Naive B cell (primary cell): ENCODE measurements around the gene GJC2. TPM values are rescaled to one million over a fixed set of nuclear protein-coding genes. Genes with fewer than 3 reads are reported as not detected.

Source experiments
- ATAC-seq, 2 donors: fragments of 150-1000 bp; cut with Tn5 transposase; 2 replicates each; pipeline ENCODE4 v1.10.0; 2021; ENCODE audit warnings: low read depth in 2 of 2, mild to moderate bottlenecking in 2 of 2, moderate library complexity in 2 of 2
- DNase-seq: peaks from one replicate; pipeline ENCODE4 v3.0.0; 2022
- H3K27ac Mint-ChIP-seq, 6 donors: one replicate each; pipeline ENCODE4 v1.8.0; 2020 to 2022; ENCODE audit warnings: mild to moderate bottlenecking in 6 of 6, mixed read lengths in 6 of 6, moderate library complexity in 5 of 6, inconsistent platforms in 2 of 6
- H3K27me3 Mint-ChIP-seq, 3 donors: one replicate each; pipeline ENCODE4 v1.8.0; 2021 to 2022; ENCODE audit warnings: mixed read lengths in 3 of 3, mild to moderate bottlenecking in 1 of 3
- H3K36me3 Mint-ChIP-seq, 2 donors: one replicate each; pipeline ENCODE4 v1.8.0; 2020 to 2022; ENCODE audit warnings: mixed read lengths in 2 of 2, inconsistent platforms in 1 of 2, mild to moderate bottlenecking in 1 of 2
- H3K4me1 Mint-ChIP-seq, 3 donors: one replicate each; pipeline ENCODE4 v1.8.0; 2020 to 2022; ENCODE audit warnings: mixed read lengths in 3 of 3, inconsistent platforms in 1 of 3, mild to moderate bottlenecking in 1 of 3, moderate library complexity in 1 of 3
- H3K4me3 Mint-ChIP-seq, 8 donors: one replicate each; pipeline ENCODE4 v1.8.0; 2020 to 2022; ENCODE audit warnings: mild to moderate bottlenecking in 8 of 8, mixed read lengths in 8 of 8, moderate library complexity in 8 of 8, inconsistent platforms in 2 of 8
- H3K9me3 Mint-ChIP-seq, 7 donors: one replicate each; pipeline ENCODE4 v1.8.0; 2020 to 2022; ENCODE audit warnings: mixed read lengths in 7 of 7, mild to moderate bottlenecking in 5 of 7, inconsistent platforms in 2 of 7, moderate library complexity in 1 of 7
- polyA plus RNA-seq, 6 donors: library from polyadenylated mRNA; unstranded; fragments of 300-500 nt; fragmentation: Illumina TruSeq; gene quantifications; one replicate each; pipeline ENCODE4 v1.2.3, GENCODE V29; 2021; ENCODE audit warnings: low read depth in 6 of 6

GJC2 gene
- polyA plus RNA-seq = not detected

DNA sequence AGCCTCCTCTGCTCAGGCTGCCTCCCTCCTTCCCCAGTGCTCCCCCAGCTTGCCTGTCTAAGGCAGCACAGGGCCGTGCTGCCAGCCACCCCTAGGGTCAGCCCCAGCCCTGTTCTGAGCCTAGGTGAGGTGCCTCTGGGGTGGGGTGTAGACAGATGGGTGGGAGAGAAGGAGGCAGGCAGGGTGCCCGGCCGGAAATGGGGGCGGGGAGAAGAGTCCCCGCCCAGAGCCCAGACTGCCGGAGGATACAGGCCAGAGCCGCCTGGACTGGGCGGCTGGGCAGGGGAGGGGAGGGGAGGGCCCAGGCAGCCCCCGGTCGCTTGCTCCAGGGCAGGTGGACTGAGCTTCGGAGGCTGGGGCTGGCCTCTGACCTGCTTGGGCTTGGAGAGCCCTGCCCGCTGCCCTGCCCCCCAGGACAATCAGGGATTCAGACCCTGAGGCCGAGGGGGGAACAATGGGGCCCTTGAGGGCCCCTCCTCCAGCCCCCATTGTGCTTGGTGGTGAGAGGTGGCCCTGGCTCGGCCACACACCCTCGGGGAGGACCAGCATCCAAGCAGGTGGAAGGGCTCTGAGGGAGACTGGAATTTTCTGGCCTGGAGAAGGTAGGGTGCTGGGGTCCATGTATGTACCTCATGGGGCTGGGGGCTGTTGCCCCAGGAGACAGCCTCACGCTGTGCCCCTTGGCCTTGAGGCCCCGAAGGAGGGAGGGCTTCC is at the start of gene GJC2:
GJC2 (plus strand) TSS at position 525 of the 714 bp plus-strand sequence. CDS start 7,829 bp downstream, outside the sequence.
- ATAC-seq (peak in 1 of 2 donors; percentile 10), DNase-seq (no peak)
- Mint-ChIP-seq H3K9me3 (no peaks in the 10 kb centered on the region), H3K27me3 (no peaks in the 10 kb centered on the region), H3K27ac (no peak within 1 kb of the TSS), H3K4me1 (peaks cover 0 to 9% (median 8%) of the 10 kb centered on the region in 3 donors), H3K36me3 (no peaks in the 10 kb centered on the region), H3K4me3 (peak within 1 kb of the TSS in 1 of 8 donors; percentile 22)

DNA sequence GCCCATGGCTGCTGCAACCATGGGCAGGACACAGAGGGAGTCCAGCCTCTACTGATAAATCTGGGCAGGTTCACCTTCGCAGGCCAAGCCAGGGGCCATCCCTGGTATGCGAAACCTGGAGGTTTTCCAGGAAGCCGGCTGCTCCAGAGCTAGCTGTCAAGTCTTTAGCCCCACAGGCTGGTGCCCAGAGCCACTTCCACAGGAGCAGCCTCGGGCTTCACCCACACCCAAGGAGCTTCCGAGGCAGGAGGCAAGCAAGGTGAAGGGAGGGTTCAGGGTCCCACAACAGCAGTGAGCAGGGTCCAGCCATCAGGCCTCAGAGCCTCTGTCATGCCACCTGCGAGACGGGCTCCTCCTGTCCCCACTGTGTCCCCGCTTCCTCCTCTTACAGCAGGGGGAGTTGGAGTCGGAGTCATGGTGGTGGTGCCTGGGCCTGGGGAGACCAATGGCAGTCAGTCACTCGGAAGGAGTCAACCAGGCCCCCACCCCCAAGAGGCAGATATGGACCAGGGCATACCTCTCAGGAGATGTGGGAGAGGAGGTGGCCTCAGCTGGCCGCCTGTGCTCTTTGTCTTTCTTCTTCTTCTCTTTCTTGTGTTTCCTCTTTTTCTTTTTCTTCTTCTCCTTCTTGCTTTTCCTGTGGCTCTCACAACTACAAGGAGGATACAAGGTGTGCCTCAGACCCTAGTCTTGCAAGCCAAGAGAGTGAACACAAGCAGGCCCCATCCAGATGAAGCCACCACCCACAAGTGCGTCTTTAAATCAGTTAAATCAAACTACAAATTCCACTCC is 48.7 kb upstream of the GJC2 start:
- DNase-seq = no peak
- H3K4me1 Mint-ChIP-seq = peaks cover 27 to 54% (median 29%) of the 10 kb centered on the region in 3 donors
- no peaks in the 10 kb centered on the region for H3K36me3 Mint-ChIP-seq

DNA sequence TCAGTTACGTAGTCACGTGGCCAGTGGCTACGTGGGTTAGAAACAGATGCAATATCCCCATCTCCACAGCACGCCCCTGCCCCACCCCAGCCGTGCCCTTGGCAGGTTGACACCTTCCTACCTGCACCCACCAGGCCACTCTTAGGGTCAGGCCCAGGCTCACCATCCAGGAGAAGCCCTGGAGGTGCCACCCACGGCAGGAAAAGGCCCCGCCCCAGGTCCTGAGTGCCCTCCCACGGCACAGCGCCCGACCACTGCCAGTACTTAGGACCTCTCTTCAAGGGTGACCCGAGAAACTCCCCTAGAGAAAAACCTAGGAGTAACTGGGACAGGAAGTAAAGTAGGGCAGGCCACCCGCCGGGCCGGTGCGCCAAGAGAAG is 48.1 kb upstream of the GJC2 start:
- Mint-ChIP-seq H3K27ac (peak overlapping the region in 5 of 6 donors; percentile 26 to 93 (median 54)), H3K36me3 (peaks cover 0 to 4% of the 10 kb centered on the region in 2 donors), H3K4me1 (peaks cover 27 to 53% (median 28%) of the 10 kb centered on the region in 3 donors), H3K9me3 (no peaks in the 10 kb centered on the region), H3K4me3 (peak overlapping the region in 7 of 8 donors; percentile 77 to 97 (median 86)), H3K27me3 (no peaks in the 10 kb centered on the region)
- ATAC-seq (no peak), DNase-seq (no peak)

More for the DNA sequence above, 48.7 kb upstream of the GJC2 start:
- Mint-ChIP-seq H3K27ac (peak overlapping the region in 4 of 6 donors; percentile 26 to 93 (median 64)), H3K9me3 (no peaks in the 10 kb centered on the region), H3K27me3 (no peaks in the 10 kb centered on the region), H3K4me3 (peak overlapping the region in 7 of 8 donors; percentile 77 to 97 (median 86))
- no peak for ATAC-seq

DNA sequence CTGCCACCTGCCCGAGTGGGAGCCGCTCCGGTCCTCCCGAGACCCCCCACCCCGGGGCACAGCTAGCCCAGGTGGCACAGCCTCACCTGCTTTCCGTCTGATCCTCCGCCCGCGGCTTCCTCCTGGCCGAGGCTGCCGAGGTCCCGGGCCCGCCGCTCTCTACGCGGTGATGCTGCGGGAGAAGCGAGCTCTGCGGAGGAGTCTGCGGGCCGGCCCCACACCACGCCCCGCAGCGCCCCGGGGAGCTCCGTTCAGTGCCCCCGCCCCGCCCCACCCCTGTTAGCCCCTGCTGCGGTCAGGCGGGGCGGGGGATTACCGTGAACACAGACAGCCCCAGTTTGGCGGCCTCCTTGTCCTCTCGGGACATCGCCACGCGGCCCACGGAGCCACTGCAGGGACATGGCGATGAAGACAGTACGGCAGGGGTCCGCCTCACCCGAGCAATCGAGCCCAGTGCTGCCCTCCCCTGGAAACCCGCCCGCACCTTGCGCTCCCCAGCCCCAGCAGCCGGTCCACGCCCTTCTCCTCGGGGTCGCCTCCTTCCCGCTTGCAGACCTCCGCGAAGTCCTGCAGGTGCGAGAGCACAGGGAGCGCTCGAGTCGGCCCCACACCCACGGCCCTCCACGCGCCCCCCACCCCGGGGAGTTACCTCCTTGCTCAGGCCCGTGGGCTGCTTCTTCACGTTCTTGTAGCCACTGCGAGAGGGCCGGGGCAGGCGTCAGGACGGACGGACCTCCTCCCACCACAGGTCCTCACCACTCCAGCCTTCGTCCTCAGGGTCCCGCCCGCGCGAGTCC is 47.5 kb upstream of the GJC2 start:
- DNase-seq = peak; percentile 52
- H3K9me3 Mint-ChIP-seq = no peaks in the 10 kb centered on the region
- no peaks in the 10 kb centered on the region for H3K27me3 Mint-ChIP-seq
- peak overlapping the region in 5 of 6 donors; percentile 81 to 93 (median 91) for H3K27ac Mint-ChIP-seq
- peaks cover 27 to 53% (median 28%) of the 10 kb centered on the region in 3 donors for H3K4me1 Mint-ChIP-seq
- H3K36me3 Mint-ChIP-seq = peaks cover 0 to 8% of the 10 kb centered on the region in 2 donors
- H3K4me3 Mint-ChIP-seq = peak overlapping the region; percentile 74 to 97 (median 89)
- peak; percentile 35 to 47 for ATAC-seq

DNA sequence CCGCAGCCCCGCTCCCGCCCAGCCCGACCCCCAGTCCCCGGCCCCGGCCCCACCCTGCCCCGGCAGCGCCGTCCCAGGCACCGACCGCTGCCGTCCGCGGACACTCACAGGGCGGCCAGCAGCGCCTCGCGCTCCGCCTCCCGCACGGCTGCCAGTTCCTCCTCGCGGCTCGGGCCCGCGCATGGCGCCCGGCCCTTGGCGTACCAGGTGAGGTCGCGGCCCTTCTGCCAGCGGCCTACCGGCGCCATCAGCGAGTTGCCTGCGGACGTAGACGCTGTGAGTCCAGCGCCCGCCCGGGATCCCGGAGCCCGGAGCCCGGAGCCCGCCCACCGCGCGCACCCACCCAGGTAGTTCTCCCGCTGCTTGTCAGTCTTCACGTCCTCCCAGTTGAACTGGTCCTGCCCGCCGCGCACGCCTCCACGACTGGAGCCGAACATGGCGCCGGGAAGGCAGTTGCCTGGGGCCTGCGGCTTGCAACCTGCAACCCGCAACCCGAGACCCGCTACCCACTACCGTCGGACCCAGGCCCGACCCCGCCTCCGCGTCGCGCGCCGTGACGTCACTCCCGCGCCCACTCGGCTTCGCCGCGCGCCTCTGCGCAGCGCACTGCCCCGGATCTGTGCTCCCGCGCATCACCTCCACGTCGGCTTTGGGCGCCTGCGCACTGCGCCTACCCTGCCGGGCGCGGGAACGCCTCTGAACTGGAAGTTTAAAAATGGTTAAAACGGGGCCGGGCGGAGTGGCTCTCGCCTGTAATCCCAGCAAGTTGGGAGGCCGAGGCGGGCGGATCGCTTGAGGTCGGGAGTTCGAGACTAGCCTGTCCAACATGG is 46.7 kb upstream of the GJC2 start, which contains the start of gene C1orf35:
C1orf35 (minus strand) TSS at position 535 of the 830 bp plus-strand sequence; CDS start at position 437, 98 bp downstream.
- Mint-ChIP-seq H3K27ac (peak within 1 kb of the TSS; percentile 92 to 98 (median 96)), H3K4me3 (peak within 1 kb of the TSS; percentile 90 to 97 (median 94)), H3K4me1 (peaks cover 27 to 50% (median 34%) of the 10 kb centered on the region in 3 donors), H3K36me3 (peaks cover 0 to 8% of the 10 kb centered on the region in 2 donors), H3K27me3 (no peaks in the 10 kb centered on the region), H3K9me3 (no peaks in the 10 kb centered on the region)
- ATAC-seq (peak; percentile 84 to 86), DNase-seq (peak; percentile 92)

DNA sequence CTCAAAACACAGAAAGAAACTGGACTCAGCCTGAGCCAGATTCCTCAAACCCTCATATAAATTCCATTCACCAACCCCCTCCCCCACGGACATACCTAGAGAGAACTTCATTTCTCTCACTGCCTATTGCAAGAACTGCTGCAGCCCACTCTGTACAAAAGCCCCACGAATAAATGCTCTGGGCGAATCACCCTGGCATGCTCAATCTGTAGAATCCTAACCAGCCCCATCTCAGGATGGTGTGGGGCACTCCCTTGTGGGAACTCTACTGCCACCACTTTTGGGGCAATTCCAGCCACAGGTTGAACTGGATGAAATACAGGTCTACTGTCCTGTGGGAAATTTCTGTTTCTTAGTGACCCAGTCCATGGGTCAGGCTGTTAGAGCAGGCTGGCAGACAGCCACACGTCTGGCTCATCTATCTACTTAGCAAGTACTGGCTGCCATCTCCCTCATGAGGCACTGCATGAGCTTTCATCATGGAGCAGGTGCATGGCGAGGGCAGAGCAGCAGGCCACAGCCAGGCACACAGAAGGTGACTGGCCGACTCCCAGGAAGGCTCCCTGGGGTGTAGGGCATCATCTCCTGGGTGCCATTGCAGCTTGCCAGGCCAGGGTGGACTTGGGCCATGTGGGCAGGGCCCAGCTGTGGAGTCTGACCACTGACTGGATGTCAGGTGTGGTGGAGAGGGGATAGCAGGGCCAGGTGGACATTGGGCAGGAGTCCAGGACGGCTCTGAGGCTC is 45.0 kb upstream of the GJC2 start:
- Mint-ChIP-seq H3K4me1 (peaks cover 29 to 56% (median 42%) of the 10 kb centered on the region in 3 donors), H3K27ac (peak overlapping the region; percentile 67 to 93 (median 80)), H3K9me3 (no peaks in the 10 kb centered on the region), H3K4me3 (peak overlapping the region; percentile 67 to 97 (median 93)), H3K27me3 (no peaks in the 10 kb centered on the region), H3K36me3 (peaks cover 0 to 8% of the 10 kb centered on the region in 2 donors)
- no peak for ATAC-seq
- no peak for DNase-seq

DNA sequence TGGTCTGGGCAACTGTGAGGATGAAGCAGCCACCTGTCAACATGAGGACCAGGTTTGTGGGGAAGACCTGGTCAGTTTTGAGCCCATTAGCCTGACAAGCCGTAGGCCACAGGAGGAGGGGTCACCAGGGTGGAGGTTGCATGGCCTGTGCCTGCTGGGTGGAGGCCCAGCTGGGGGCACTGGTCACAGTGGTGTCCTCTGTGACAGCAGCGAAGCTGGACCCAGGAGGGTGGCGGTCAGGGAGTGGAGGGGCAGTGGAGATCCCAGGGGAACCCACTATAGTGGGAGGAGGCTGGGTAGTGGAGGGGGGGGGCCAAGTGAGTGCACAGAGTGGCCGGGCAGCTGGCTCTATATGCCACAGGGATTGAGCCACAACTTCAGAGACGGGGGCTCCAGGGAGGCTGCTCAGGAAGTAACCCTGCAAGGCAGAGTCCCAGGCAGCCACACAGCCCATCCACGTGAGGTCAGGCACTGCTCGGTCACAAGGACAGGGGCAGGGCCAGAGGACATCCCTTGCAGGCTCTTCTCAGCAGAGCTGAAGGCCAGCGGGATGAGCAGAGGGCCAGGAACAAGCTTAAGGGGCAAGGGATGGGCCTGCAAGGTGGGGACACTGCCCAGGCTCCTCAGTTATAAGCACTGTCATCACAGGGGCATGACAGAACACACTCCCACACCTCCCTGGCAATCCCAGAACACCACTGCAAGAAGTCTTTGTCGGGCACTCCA is 44.3 kb upstream of the GJC2 start:
- DNase-seq (no peak), ATAC-seq (no peak)
- Mint-ChIP-seq H3K4me1 (peaks cover 33 to 60% (median 48%) of the 10 kb centered on the region in 3 donors), H3K9me3 (no peaks in the 10 kb centered on the region), H3K36me3 (peaks cover 0 to 8% of the 10 kb centered on the region in 2 donors), H3K27ac (peak overlapping the region in 2 of 6 donors; percentile 33 to 93), H3K27me3 (no peaks in the 10 kb centered on the region), H3K4me3 (peak overlapping the region in 5 of 8 donors; percentile 22 to 94 (median 79))

DNA sequence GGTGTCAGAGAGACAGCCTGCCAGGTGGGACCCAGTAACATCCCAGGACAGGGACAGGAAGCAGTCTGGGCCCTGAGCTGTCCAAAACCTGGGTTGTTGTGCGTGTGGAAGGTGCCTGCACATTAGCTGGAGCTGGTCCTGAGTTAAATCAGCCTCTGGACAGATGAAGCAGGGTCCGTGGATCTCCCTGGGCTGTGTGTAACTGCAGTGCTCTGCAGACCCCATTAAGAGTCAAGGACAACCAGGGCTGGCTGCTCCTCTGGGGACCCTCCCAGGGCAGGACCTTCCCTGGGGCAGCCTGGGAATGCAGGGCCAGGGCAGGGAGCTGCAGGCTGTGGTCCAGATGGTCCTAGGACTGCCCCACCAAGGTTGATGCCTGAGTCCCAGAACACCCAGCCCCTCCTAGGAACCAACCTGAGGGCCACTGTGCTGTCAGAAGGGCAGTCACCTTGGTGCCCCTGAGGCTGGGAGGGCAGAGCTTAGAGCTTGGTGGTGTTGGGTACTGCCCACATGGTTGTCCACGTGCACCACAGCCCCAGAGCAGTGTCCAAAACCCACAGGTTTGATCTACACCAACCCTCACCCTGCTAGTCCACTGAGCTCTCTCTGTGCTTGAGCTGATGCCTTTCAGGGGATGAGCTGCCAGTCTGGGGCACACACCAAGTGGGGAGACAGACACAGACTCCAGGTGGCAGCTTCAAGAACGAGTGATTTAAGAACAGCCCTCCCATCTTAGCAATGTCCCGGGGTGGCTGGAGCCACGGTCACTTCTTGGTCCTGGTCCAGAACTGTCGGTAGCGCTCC is 43.5 kb upstream of the GJC2 start:
- H3K27me3 Mint-ChIP-seq = no peaks in the 10 kb centered on the region
- peak overlapping the region in 5 of 8 donors; percentile 22 to 96 (median 47) for H3K4me3 Mint-ChIP-seq
- no peaks in the 10 kb centered on the region for H3K9me3 Mint-ChIP-seq
- H3K27ac Mint-ChIP-seq = no peak overlapping the region
- no peak for ATAC-seq
- peaks cover 0 to 8% of the 10 kb centered on the region in 2 donors for H3K36me3 Mint-ChIP-seq
- DNase-seq = no peak
- peaks cover 31 to 59% (median 46%) of the 10 kb centered on the region in 3 donors for H3K4me1 Mint-ChIP-seq

DNA sequence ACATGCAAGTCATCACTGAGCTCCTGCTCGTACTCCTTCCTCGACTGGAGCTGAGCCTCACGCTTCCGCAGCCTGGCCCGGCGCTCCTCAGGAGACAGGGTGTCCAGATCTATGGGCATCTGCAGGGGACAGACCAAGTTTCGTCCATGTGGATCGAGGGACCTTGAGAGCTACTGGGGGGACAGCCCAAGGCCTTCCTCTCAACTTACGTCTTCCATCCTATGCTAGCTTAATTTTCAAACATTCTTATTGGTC is 43.0 kb upstream of the GJC2 start:
- ATAC-seq = no peak
- Mint-ChIP-seq H3K27me3 (no peaks in the 10 kb centered on the region), H3K27ac (no peak overlapping the region), H3K4me1 (peaks cover 26 to 53% (median 41%) of the 10 kb centered on the region in 3 donors), H3K36me3 (peaks cover 0 to 8% of the 10 kb centered on the region in 2 donors), H3K9me3 (no peaks in the 10 kb centered on the region), H3K4me3 (peak overlapping the region in 3 of 8 donors; percentile 52 to 96 (median 93))
- no peak for DNase-seq

DNA sequence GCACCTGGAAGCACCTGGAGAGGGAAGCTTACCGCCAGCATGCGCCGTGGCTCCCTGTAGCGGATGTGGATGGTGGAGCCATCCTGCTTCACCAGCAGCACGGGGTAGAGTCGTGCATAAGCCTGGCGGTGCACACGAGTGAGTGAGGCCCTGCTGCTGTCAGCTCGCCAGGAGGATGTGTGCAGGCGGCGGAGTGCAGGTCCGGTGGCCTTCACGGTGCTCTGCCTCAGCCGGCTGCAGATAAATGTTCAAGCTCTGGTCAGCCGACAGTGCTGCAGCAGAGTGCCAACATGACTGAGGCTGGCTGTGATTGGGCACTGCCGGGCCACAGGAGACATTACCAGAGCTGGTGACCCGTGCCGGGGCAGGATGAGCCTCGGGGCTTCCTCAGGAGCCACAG is 42.1 kb upstream of the GJC2 start:
- no peak for DNase-seq
- H3K27ac Mint-ChIP-seq = peak overlapping the region in 2 of 6 donors; percentile 38 to 78
- peaks cover 22 to 45% (median 41%) of the 10 kb centered on the region in 3 donors for H3K4me1 Mint-ChIP-seq
- ATAC-seq = no peak
- H3K36me3 Mint-ChIP-seq = peaks cover 0 to 8% of the 10 kb centered on the region in 2 donors
- no peaks in the 10 kb centered on the region for H3K9me3 Mint-ChIP-seq
- H3K27me3 Mint-ChIP-seq = no peaks in the 10 kb centered on the region
- H3K4me3 Mint-ChIP-seq = peak overlapping the region; percentile 68 to 97 (median 95)
